C1 segment of cervical spinal cord (tissue), 14 donors: Measurements from ENCODE around the gene ISL2.
"Not testable (repeated sequence)": the region's sequence is repeated elsewhere in the genome, so short reads cannot be mapped to it uniquely, and the experiment has no call there.

ENCODE experiments used
- DNase-seq, 14 donors: peaks; one replicate each; lab custom pipeline; 2025; lab: John Stamatoyannopoulos, UW

The ISL2 gene

GRCh38 chr15:76336254-76337058 lies at the start of gene ISL2:
Gene ISL2, plus strand, starts transcription at chr15:76336773. Its CDS starts 111 bp downstream, at chr15:76336884.
- DNase-seq: peak in 8 of 14 donors; percentile 8 to 76 (median 36)

GRCh38 chr15:76289582-76289981 lies 47.0 kb upstream of the ISL2 start:
- DNase-seq: no peak

GRCh38 chr15:76293361-76293760 lies 43.2 kb upstream of the ISL2 start:
- DNase-seq: no peak

GRCh38 chr15:76294463-76294862 lies 42.1 kb upstream of the ISL2 start:
- DNase-seq: not testable (repeated sequence)

- DNase-seq: no peak
These were observed 39.7 kb upstream of the ISL2 start for GRCh38 chr15:76296849-76297248.

- not testable (repeated sequence) for DNase-seq
These were observed 38.6 kb upstream of the ISL2 start for GRCh38 chr15:76297951-76298350.

GRCh38 chr15:76298986-76299385 lies 37.6 kb upstream of the ISL2 start:
- DNase-seq: no peak

- DNase-seq: no peak
These were observed 36.8 kb upstream of the ISL2 start for GRCh38 chr15:76299786-76300185.

- DNase-seq: no peak
These were observed 32.7 kb upstream of the ISL2 start for GRCh38 chr15:76303909-76304308.

GRCh38 chr15:76309601-76310330 lies 26.8 kb upstream of the ISL2 start:
- no peak for DNase-seq

GRCh38 chr15:76310475-76311099 lies 26.0 kb upstream of the ISL2 start:
- peak in 2 of 14 donors; percentile 56 to 59 for DNase-seq

GRCh38 chr15:76311100-76311953 lies 25.2 kb upstream of the ISL2 start, which contains the start of gene ETFA:
Gene ETFA, minus strand, starts transcription at chr15:76311469. Its CDS starts 81 bp downstream, at chr15:76311388.
- peak; percentile 47 to 90 (median 82) for DNase-seq

- DNase-seq: no peak
These were observed 23.9 kb upstream of the ISL2 start for GRCh38 chr15:76312540-76313174.

- DNase-seq: not testable (repeated sequence)
These were observed 23.4 kb upstream of the ISL2 start for GRCh38 chr15:76313175-76313567.

GRCh38 chr15:76313731-76314130 lies 22.8 kb upstream of the ISL2 start:
- no peak for DNase-seq

- DNase-seq: no peak
These were observed 16.6 kb upstream of the ISL2 start for GRCh38 chr15:76320012-76320411.

- no peak for DNase-seq
These were observed 15.4 kb upstream of the ISL2 start for GRCh38 chr15:76321171-76321570.

- DNase-seq: no peak
These were observed 15.0 kb upstream of the ISL2 start for GRCh38 chr15:76321602-76322001.

GRCh38 chr15:76324066-76324465 lies 12.5 kb upstream of the ISL2 start:
- DNase-seq: no peak

- no peak for DNase-seq
These were observed 10.9 kb upstream of the ISL2 start for GRCh38 chr15:76325704-76326103.
